ENCODE data around the gene CCNA2.

Gene CCNA2

GRCh38 chr4:121823505-121824170 is at the start of gene CCNA2:
CCNA2 (minus strand) TSS chr4:121823883; CDS start chr4:121823628, 255 bp downstream.
- H3K27ac ChIP-seq (ENCODE audit: low read depth, low read length, poor library complexity, severe bottlenecking) = peak within 1 kb of the TSS; percentile 76
- peaks cover 31% of the 10 kb centered on the region for H3K4me1 ChIP-seq (ENCODE audit: insufficient read depth, low read length, severe bottlenecking)
- no peaks in the 10 kb centered on the region for H3K9me3 ChIP-seq (ENCODE audit: low read length)
- H4K20me1 ChIP-seq (ENCODE audit: insufficient read depth, low read length) = no peaks in the 10 kb centered on the region
- peaks cover 53% of the 10 kb centered on the region for H3K36me3 ChIP-seq (ENCODE audit: insufficient read depth, low read length)
- TF ChIP-seq EZH2 (IDR thresholded peaks at IDR 0.05; ENCODE audit: borderline replicate concordance, low read length) = no peak
- no peak for TF ChIP-seq CTCF (IDR thresholded peaks at IDR 0.05; ENCODE audit: low read length)
- H2AFZ ChIP-seq (ENCODE audit: low read length) = peak within 1 kb of the TSS; percentile 77
- H3F3A ChIP-seq (ENCODE audit: insufficient read depth, low read length) = peaks cover 6% of the 10 kb centered on the region; the same call in 1 of the 2 replicates
- H3K9ac ChIP-seq (ENCODE audit: low read length) = peak within 1 kb of the TSS; percentile 91
- H3K79me2 ChIP-seq (ENCODE audit: insufficient read depth, low read length) = peaks cover 26% of the 10 kb centered on the region
- H3K27me3 ChIP-seq (ENCODE audit: insufficient read depth, low read length) = no peaks in the 10 kb centered on the region
- no peaks in the 10 kb centered on the region for H3K9me2 ChIP-seq (ENCODE audit: low read depth, low read length)
- H3K4me2 ChIP-seq (ENCODE audit: low read length) = peak within 1 kb of the TSS; percentile 86
- H3K4me3 ChIP-seq (ENCODE audit: low read depth, low read length, poor library complexity, severe bottlenecking) = peak within 1 kb of the TSS; percentile 95

- TF ChIP-seq EZH2 (IDR thresholded peaks at IDR 0.05; ENCODE audit: borderline replicate concordance, low read length) = no peak
- no peak for TF ChIP-seq CTCF (IDR thresholded peaks at IDR 0.05; ENCODE audit: low read length)
- no peak within 1 kb of the TSS for H3K27ac ChIP-seq (ENCODE audit: low read depth, low read length, poor library complexity, severe bottlenecking)
These were observed 46.4 kb upstream of the CCNA2 start, which contains the start of gene BBS7 for GRCh38 chr4:121869841-121870822. BBS7 (minus strand) TSS chr4:121870474; CDS start chr4:121870313, 161 bp downstream.

GRCh38 chr4:121863799-121864198 is 40.1 kb upstream of the CCNA2 start:
- Histone ChIP-seq H3F3A (ENCODE audit: insufficient read depth, low read length) (no peaks in the 10 kb centered on the region), H3K79me2 (ENCODE audit: insufficient read depth, low read length) (no peaks in the 10 kb centered on the region), H2AFZ (ENCODE audit: low read length) (no peak overlapping the region), H3K9ac (ENCODE audit: low read length) (no peak overlapping the region), H4K20me1 (ENCODE audit: insufficient read depth, low read length) (no peaks in the 10 kb centered on the region), H3K4me2 (ENCODE audit: low read length) (no peak overlapping the region), H3K4me1 (ENCODE audit: insufficient read depth, low read length, severe bottlenecking) (no peaks in the 10 kb centered on the region), H3K27ac (ENCODE audit: low read depth, low read length, poor library complexity, severe bottlenecking) (no peak overlapping the region), H3K36me3 (ENCODE audit: insufficient read depth, low read length) (peaks cover 32% of the 10 kb centered on the region), H3K9me2 (ENCODE audit: low read depth, low read length) (no peaks in the 10 kb centered on the region), H3K9me3 (ENCODE audit: low read length) (no peaks in the 10 kb centered on the region), H3K27me3 (ENCODE audit: insufficient read depth, low read length) (no peaks in the 10 kb centered on the region), H3K4me3 (ENCODE audit: low read depth, low read length, poor library complexity, severe bottlenecking) (no peak overlapping the region)
- TF ChIP-seq CTCF (IDR thresholded peaks at IDR 0.05; ENCODE audit: low read length) (no peak), EZH2 (IDR thresholded peaks at IDR 0.05; ENCODE audit: borderline replicate concordance, low read length) (no peak)

More at GRCh38 chr4:121869841-121870822, 46.4 kb upstream of the CCNA2 start, which contains the start of gene BBS7:
- no peaks in the 10 kb centered on the region for H3K9me3 ChIP-seq (ENCODE audit: low read length)
- peak within 1 kb of the TSS; percentile 90 for H3K4me2 ChIP-seq (ENCODE audit: low read length)
- no peaks in the 10 kb centered on the region for H3K79me2 ChIP-seq (ENCODE audit: insufficient read depth, low read length)
- peaks cover 21% of the 10 kb centered on the region for H3K36me3 ChIP-seq (ENCODE audit: insufficient read depth, low read length)
- no peaks in the 10 kb centered on the region for H4K20me1 ChIP-seq (ENCODE audit: insufficient read depth, low read length)
- H3K4me1 ChIP-seq (ENCODE audit: insufficient read depth, low read length, severe bottlenecking) = peaks cover 13% of the 10 kb centered on the region
- H3F3A ChIP-seq (ENCODE audit: insufficient read depth, low read length) = no peaks in the 10 kb centered on the region
- H3K4me3 ChIP-seq (ENCODE audit: low read depth, low read length, poor library complexity, severe bottlenecking) = peak within 1 kb of the TSS; percentile 92
- H3K27me3 ChIP-seq (ENCODE audit: insufficient read depth, low read length) = no peaks in the 10 kb centered on the region
- no peaks in the 10 kb centered on the region for H3K9me2 ChIP-seq (ENCODE audit: low read depth, low read length)
- peak within 1 kb of the TSS; percentile 91 for H2AFZ ChIP-seq (ENCODE audit: low read length)
- H3K9ac ChIP-seq (ENCODE audit: low read length) = peak within 1 kb of the TSS; percentile 88
